Progenitor cell of endocrine pancreas (in vitro differentiated cells): ENCODE results near the gene SCP2. TPM values are rescaled to one million over a fixed set of nuclear protein-coding genes. Genes with fewer than 3 reads are reported as not detected.

Experiments
- DNase-seq: peaks from one replicate; pipeline ENCODE4 v3.0.0; 2021; ENCODE audit warnings: low spot score; ENCODE audit not compliant: unreplicated experiment
- H3K27ac Mint-ChIP-seq: 2 replicates; pipeline ENCODE4 v1.8.0; 2021; ENCODE audit warnings: mild to moderate bottlenecking, moderate library complexity, mixed read lengths
- H3K27me3 Mint-ChIP-seq: 2 replicates; pipeline ENCODE4 v1.8.0; 2021; ENCODE audit warnings: mixed read lengths
- H3K36me3 Mint-ChIP-seq: 2 replicates; pipeline ENCODE4 v1.8.0; 2022; ENCODE audit warnings: mixed read lengths; ENCODE audit not compliant: insufficient read depth
- H3K4me1 Mint-ChIP-seq: 2 replicates; pipeline ENCODE4 v1.8.0; 2021; ENCODE audit warnings: low read depth, mixed read lengths
- H3K4me3 Mint-ChIP-seq: 2 replicates; pipeline ENCODE4 v1.8.0; 2021; ENCODE audit warnings: low read depth, mild to moderate bottlenecking, moderate library complexity, mixed read lengths
- H3K9me3 Mint-ChIP-seq: 2 replicates; pipeline ENCODE4 v1.8.0; 2021; ENCODE audit warnings: low read depth, mixed read lengths
- total RNA-seq: library from RNA; stranded (reverse); gene quantifications from 2 replicates; pipeline ENCODE4 v1.2.1, GENCODE V29; 2021
- TF ChIP-seq, protein P1 (sequence below): fragments of 200-600 bp; sonication (generic); IDR thresholded peaks from one replicate; pipeline ENCODE4 v1.5.0; 2021; ENCODE audit warnings: antibody characterized with exemption, mild to moderate bottlenecking; ENCODE audit not compliant: unreplicated experiment

SCP2 gene
- total RNA-seq, 1 donor from 2014 or later: 60.8 TPM

DNA sequence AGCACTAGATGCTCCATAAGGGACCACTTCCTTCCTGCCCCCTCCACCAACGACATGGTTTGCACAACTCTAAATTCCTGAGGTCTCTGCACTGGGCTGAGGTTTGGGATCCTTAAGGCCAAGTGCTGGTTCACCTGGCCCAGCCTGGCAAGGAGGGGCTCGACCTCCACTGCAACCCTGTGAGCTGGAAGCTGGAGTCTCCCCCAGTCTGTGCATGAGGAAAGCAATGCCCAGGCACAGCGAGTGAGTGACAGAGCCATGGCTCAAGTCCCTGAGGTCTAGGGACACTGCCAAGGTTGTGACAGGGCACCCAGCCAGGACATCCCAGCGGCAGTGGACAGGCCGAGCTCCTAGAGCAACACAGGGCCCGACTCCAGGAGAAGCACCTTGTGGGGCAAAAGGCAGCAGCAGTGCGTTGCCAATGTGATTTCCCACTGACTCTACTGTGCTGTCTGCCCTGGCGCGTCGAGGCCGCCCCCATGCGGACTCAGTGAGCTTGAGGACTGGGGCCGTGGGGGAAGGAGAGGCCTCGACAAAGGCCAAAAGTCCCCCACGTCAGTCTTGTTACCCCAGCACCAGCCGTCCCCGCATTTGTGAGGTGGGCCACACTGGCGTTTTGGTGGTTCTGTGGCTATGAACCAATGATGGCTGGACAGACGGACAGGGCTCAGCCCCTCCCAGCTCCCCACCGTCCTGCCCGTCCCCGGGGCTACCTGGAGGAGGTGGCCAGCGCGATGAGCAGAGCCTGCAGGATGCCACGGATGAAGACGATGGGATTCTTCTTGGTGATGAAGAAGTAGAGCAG, 165.0 kb downstream of the SCP2 start:
- Mint-ChIP-seq H3K27me3 (peaks cover 34% of the 10 kb centered on the region), H3K27ac (no peak overlapping the region), H3K9me3 (no peaks in the 10 kb centered on the region), H3K36me3 (no peaks in the 10 kb centered on the region), H3K4me3 (no peak overlapping the region), H3K4me1 (peaks cover 3% of the 10 kb centered on the region)
- TF ChIP-seq, protein P1, sequence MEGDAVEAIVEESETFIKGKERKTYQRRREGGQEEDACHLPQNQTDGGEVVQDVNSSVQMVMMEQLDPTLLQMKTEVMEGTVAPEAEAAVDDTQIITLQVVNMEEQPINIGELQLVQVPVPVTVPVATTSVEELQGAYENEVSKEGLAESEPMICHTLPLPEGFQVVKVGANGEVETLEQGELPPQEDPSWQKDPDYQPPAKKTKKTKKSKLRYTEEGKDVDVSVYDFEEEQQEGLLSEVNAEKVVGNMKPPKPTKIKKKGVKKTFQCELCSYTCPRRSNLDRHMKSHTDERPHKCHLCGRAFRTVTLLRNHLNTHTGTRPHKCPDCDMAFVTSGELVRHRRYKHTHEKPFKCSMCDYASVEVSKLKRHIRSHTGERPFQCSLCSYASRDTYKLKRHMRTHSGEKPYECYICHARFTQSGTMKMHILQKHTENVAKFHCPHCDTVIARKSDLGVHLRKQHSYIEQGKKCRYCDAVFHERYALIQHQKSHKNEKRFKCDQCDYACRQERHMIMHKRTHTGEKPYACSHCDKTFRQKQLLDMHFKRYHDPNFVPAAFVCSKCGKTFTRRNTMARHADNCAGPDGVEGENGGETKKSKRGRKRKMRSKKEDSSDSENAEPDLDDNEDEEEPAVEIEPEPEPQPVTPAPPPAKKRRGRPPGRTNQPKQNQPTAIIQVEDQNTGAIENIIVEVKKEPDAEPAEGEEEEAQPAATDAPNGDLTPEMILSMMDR: no peak
- no peak for DNase-seq

DNA sequence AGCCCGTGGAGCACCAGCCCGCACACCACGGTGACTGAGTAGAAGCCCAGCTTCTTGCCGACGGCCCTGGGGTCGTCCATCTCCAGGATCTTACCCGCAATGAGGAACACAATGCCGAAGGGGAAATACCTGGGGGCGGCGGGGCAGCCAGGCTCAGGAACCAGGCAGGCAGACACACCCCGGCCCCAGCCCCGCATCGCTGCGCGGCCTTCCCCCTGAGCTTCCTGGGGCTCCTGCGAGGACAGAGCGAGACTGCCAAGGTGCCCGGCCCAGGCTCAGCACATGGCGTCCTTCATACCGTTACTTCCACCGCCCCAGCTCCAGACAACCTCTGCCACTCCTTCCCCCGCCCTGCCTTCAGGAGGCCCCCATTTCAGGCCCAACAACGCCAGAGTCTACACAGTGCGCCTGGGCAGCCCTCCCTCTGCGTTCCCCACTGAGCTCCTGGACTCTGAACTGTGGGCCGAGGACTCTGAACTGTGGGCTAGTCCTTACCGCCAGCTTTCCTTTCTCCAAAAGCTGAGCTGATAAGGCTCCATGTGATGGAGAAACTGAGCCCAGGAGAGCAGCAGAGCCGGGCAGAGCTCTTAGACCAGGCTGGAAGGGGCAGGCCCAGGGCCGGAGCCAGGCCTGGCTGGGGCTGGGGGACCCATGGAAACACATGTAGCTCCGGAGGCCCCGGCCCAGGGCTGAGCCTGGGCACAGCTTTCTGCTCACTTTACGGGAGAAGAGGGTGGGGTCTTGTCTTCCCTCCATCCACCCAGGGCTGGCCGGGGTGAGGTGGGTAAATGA, 165.8 kb downstream of the SCP2 start:
- H3K36me3 Mint-ChIP-seq: no peaks in the 10 kb centered on the region
- DNase-seq: no peak
- H3K9me3 Mint-ChIP-seq: no peaks in the 10 kb centered on the region
- no peak overlapping the region for H3K27ac Mint-ChIP-seq
- TF ChIP-seq, protein P1: no peak
- no peak overlapping the region for H3K4me3 Mint-ChIP-seq
- peaks cover 30% of the 10 kb centered on the region for H3K27me3 Mint-ChIP-seq
- peaks cover 3% of the 10 kb centered on the region for H3K4me1 Mint-ChIP-seq

DNA sequence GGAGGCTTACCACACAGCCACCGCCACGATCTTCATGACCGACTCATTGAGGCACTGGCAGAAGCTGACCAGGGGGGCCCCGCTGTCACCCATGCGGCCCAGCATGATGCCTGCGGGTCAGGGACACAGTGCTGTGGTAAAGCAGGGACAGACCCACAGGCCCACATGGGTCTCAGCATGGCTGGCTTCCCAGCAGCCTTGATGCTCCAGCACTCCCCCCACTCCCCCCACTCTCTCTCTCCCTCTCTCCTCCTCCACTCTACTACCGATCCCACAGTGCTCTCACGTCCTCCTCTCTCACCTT, 166.3 kb downstream of the SCP2 start:
- no peaks in the 10 kb centered on the region for H3K36me3 Mint-ChIP-seq
- DNase-seq: no peak
- TF ChIP-seq, protein P1: no peak
- H3K27ac Mint-ChIP-seq: no peak overlapping the region
- H3K27me3 Mint-ChIP-seq: peaks cover 25% of the 10 kb centered on the region
- no peaks in the 10 kb centered on the region for H3K9me3 Mint-ChIP-seq
- H3K4me3 Mint-ChIP-seq: no peak overlapping the region
- H3K4me1 Mint-ChIP-seq: peaks cover 3% of the 10 kb centered on the region

DNA sequence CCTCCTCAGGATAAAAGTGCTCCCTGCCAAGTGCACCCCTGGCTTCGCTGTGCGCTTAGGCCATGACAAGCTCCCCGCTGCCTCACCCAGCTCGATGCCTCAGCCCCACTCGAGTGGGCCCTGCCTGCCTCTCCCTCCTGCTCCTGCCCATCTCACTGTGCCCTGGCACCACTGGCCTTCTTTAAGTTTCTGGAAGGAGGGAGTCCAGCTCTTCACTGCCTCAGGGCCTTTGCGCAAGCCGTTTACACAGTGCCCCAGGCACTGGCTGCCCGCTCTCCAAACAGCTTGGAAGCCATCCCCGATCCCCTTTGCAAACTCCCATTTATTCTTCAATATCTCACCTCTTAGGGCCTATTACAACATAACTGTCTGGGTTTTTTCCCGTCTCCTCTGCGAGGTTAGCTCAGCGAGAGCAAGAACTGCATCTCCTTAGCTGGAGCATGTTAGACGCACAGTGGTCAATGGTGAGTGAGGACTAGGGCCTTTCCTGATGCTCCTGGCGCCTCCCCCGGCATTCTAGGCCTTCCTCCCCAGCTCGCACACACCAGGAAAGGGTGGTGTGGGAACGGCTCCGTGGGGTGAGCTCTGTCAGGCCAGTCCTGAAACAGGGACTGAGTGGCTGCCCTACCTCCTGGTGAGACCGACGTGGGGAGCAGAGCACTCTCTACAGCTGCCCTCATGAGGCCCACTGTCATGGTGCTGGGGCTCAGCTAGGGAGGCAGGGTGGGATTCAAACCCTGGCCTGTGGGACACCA, 166.9 kb downstream of the SCP2 start:
- Mint-ChIP-seq H3K4me3 (no peak overlapping the region), H3K27me3 (peaks cover 19% of the 10 kb centered on the region), H3K36me3 (no peaks in the 10 kb centered on the region), H3K27ac (no peak overlapping the region), H3K4me1 (peaks cover 3% of the 10 kb centered on the region), H3K9me3 (no peaks in the 10 kb centered on the region)
- TF ChIP-seq, protein P1: no peak
- DNase-seq: no peak

DNA sequence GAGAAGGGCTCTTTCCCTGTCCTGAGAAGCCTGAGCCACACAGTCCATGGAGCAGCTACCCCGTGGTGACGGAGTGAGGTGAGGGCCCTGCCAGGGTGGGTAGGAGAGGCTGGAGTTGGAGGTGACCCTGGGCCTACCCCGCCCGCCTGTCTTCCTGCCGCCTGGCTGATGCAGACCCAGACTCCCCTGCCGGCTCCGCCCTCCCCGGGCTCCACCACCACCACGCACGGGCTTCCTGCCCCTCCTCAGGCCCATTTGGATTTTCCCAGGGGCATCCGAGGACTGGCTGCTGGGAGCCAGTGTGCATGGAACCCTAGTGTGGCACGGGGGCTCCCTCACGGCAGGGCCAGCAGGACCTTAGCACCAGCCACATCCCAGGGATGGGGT, 167.4 kb downstream of the SCP2 start:
- Mint-ChIP-seq H3K27me3 (peaks cover 19% of the 10 kb centered on the region), H3K27ac (no peak overlapping the region), H3K9me3 (no peaks in the 10 kb centered on the region), H3K4me1 (peaks cover 2% of the 10 kb centered on the region), H3K36me3 (no peaks in the 10 kb centered on the region), H3K4me3 (no peak overlapping the region)
- TF ChIP-seq, protein P1: no peak
- DNase-seq: no peak
